ENCODE data around the gene PSMB7.

DNA sequence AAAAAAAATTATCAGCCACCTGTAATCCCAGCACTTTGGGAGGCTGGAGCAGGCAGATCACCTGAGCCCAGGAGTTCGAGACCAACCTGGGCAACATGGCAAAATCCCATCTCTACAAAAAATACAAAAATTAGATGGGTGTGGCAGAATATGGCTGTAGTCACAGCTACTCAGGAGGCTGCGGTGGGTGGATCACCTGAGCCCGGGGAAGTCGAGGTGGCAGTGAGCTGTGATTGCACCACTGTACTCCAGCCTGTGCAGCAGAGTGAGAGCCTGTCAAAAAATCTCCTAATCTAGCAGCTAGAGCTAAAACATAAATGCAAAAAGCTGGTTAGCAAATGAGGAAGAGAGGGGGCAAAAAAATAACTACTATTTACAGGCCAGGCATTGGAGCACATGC is 12.0 kb downstream of the PSMB7 start:
- TF ChIP-seq, protein P1, sequence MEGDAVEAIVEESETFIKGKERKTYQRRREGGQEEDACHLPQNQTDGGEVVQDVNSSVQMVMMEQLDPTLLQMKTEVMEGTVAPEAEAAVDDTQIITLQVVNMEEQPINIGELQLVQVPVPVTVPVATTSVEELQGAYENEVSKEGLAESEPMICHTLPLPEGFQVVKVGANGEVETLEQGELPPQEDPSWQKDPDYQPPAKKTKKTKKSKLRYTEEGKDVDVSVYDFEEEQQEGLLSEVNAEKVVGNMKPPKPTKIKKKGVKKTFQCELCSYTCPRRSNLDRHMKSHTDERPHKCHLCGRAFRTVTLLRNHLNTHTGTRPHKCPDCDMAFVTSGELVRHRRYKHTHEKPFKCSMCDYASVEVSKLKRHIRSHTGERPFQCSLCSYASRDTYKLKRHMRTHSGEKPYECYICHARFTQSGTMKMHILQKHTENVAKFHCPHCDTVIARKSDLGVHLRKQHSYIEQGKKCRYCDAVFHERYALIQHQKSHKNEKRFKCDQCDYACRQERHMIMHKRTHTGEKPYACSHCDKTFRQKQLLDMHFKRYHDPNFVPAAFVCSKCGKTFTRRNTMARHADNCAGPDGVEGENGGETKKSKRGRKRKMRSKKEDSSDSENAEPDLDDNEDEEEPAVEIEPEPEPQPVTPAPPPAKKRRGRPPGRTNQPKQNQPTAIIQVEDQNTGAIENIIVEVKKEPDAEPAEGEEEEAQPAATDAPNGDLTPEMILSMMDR (IDR thresholded peaks at IDR 0.05; ENCODE audit: low read depth, low read length) = no peak
- TF ChIP-seq POLR2A (IDR thresholded peaks at IDR 0.05; ENCODE audit: extremely low read depth, insufficient read length) = no peak

Measured in NB4 (cell line).